DND-41 (cell line): ENCODE measurements around the gene OR14A2.
"Not testable (repeated sequence)": the region's sequence is repeated elsewhere in the genome, so short reads cannot be mapped to it uniquely, and the experiment has no call there.

Experiments
- EZH2 ChIP-seq: IDR thresholded peaks from 3 replicates; pipeline ENCODE4 v1.6.1; 2012; ENCODE audit warnings: borderline replicate concordance, low read depth, mild to moderate bottlenecking, moderate library complexity, low read length, inconsistent platforms; ENCODE audit not compliant: severe bottlenecking
- TF ChIP-seq, protein P1 (sequence below): IDR thresholded peaks from 2 replicates; pipeline ENCODE4 v1.5.1; 2012; ENCODE audit warnings: borderline replicate concordance, low read length, moderate library complexity, mild to moderate bottlenecking; ENCODE audit not compliant: poor library complexity, severe bottlenecking; ENCODE audit errors: extremely low read depth

DNA sequence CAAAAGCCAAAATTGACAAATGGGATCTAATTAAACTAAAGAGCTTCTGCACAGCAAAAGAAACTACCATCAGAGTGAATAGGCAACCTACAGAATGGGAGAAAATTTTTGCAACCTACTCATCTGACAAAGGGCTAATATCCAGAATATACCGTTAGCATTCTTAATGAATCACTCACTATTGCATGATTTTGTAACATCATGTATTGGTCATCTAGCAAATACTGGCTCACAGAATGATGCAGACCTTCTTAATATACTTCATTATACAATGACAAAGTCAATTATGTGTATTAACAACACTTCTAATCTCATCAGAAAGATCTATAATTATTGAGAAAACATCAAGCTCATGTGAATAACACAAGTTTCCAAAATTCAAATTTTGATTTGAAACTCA lies 6.4 kb upstream of the OR14A2 start:
- not testable (repeated sequence) for TF ChIP-seq EZH2
- TF ChIP-seq, protein P1, sequence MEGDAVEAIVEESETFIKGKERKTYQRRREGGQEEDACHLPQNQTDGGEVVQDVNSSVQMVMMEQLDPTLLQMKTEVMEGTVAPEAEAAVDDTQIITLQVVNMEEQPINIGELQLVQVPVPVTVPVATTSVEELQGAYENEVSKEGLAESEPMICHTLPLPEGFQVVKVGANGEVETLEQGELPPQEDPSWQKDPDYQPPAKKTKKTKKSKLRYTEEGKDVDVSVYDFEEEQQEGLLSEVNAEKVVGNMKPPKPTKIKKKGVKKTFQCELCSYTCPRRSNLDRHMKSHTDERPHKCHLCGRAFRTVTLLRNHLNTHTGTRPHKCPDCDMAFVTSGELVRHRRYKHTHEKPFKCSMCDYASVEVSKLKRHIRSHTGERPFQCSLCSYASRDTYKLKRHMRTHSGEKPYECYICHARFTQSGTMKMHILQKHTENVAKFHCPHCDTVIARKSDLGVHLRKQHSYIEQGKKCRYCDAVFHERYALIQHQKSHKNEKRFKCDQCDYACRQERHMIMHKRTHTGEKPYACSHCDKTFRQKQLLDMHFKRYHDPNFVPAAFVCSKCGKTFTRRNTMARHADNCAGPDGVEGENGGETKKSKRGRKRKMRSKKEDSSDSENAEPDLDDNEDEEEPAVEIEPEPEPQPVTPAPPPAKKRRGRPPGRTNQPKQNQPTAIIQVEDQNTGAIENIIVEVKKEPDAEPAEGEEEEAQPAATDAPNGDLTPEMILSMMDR = not testable (repeated sequence)
